Stimulated activated CD8-positive, alpha-beta memory T cell treated with anti-CD3 and anti-CD28 coated beads, Interleukin-2, amount 100 ng/mL, for 48 hours (primary cell): ENCODE results near the gene DUSP8.
"Not testable (repeated sequence)": the region's sequence is repeated elsewhere in the genome, so short reads cannot be mapped to it uniquely, and the experiment has no call there.

ENCODE experiments used
- DNase-seq, 2 donors: peaks; one replicate each; pipeline ENCODE4 v3.0.0-alpha.2; 2020; ENCODE audit warnings: low read depth in 2 of 2

DUSP8 gene

DNA sequence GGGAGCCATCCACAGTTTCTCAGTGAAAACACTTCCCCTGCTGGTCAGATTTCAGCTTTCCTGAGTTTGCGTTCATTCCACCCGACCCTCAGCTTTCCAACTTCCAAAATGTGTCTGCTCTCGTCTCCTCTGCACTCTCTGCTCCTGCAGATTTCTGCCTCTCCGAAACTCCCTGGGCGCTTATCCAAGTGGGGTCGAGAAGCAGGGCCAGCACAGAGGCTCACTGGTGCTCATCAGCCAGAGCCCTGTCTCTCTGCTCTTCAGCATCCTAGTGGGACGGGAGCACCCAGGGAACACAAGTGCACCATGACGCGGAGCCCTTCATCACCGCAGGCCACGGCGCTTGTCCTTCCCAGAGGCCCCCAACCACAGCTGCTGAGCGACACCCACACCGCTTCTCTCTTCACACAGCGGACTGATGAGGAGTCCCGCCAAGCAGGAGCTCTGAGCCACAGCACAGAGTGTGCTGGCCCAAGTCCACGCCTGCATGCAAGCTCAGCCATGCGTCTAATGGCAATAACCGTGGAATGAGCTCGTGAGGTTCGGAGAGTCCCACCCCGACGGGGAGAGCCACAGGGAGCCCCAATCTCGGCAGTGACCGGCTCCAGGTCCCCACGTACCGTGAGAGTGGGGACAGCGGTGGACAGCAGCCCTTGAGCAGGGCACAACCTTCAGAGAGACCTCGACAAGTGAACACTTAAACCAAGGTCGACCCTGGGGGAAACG lies 57.6 kb downstream of the DUSP8 start:
- DNase-seq, result no peak

DNA sequence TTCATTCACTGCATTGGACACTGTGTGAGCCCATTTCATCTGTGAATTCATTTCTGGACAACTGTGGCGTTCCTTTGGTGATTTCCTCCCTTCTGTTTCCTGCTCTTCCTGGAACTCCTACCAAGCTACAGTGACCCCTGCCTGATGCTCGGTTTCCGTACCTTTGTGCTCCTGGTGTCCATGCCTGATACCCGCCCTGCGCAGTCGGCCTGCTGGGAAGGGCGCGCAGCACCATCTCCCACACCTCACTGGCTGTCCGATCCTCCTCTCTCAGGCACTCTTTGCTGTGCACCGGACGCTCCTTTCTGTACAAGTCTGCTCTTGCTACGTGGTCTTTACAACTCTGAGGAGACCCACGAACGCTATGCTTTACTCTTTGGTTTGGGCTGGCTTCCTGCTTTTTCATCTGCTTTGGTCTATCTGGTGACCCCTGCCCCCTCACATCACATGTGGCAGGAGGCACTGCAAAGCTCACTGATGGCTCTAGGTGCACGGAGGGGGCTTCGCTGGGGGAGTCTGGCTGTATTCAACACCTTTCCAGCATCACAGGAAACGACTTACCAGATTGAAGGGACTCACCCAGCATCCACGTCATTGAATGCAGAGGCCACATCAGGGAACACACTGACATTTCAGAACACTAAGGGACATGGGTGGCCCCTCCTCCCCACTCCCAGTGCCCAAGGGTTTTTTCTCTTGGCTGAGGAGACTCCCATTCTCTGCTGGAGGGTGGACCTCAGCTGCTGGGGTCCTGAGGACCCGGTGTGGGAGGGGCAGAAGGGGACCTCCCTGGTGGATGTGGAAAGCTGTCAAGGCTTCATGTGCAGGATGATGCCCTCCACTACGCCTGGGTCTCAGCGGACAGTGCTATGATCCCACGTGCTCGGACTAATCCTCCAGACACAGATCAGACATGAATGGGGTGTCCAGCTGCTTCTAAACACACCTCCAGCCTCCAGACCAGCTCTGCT lies 58.5 kb downstream of the DUSP8 start:
- no peak for DNase-seq

DNA sequence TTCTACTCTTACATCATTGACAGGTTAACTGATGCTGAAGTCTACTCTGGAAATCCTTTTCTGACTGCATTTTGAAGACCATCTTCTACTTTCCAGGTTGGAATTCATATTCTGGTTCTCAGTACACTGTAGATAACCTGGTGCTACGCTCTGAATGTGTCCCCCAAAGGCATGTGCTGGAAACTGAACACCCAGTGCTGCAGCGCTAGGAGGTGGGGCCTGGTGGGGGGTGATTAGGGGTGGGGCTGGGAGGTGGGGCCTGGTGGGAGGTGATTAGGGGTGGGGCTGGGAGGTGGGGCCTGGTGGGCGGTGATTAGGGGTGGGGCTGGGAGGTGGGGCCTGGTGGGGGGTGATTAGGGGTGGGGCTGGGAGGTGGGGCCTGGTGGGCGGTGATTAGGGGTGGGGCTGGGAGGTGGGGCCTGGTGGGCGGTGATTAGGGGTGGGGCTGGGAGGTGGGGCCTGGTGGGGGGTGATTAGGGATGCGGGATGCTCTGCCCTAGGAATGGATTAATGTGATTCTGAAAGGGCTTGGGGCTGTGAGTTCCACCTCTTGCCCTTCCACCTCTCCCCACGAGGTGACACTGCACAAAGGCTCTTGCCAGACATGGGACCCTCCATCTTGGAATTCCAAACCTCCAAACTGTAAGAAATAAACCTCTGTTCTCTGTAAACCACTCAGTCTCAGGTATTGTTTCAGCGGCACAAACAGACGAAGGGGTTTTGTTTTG lies 59.4 kb downstream of the DUSP8 start:
- not testable (repeated sequence) for DNase-seq

DNA sequence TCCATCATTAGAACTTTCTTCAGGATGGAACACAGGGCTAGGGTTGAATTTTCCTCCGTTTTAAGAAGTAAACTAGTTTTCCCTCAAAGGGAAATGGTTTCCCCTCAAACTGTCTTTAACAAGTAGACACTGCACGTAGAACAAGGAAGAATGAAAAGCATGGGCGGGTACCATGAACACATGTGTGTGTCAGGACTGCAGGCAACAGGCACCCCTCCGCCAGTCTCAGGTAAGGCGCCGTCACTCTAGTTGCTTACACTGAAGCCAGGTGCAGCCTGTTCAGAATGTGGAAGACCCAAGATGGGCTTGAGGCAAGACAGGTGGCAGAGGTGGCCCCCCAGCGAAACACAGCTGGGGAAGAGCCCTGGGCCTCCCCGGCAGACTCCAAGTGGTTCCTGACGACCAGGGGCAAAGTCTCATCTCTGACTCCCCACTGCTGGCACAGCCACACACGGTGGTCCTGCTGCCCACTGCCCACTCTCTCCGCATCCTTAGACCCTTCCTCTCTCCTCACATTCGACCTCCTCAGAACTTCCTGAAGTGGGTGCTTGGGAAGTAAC lies 60.1 kb downstream of the DUSP8 start:
- DNase-seq, result no peak

DNA sequence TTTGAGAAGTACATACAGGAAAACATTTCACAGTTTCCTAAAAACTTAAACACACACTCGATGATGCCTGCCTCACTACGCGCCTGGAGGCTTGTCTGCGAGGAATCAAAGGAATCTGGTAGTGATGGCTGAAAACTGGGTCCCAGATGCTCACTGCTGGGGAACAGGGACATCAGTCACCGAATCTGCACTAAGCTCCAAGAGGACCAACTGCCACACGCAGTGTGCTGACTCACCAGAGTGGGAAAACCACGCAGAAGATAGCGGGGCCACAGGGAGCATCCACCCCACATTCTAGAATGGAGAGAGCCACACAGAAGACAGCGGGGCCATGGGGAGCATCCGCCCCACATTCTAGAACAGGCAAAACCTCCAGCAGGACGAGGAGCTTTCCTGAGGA lies 61.1 kb downstream of the DUSP8 start:
- DNase-seq, result no peak

DNA sequence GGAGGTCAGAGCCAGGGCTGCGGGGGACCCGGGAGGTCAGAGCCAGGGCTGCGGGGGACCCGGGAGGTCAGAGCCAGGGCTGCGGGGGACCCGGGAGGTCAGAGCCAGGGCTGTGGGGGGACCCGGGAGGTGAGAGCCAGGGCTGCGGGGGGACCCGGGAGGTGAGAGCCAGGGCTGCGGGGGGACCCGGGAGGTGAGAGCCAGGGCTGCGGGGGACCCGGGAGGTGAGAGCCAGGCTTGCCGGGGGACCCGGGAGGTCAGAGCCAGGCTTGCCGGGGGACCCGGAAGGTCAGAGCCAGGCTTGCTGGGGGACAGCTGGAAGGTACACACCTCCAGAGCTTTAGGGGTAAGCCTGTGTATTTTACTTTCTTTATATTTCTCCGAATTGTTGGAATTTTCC lies 61.7 kb downstream of the DUSP8 start:
- not testable (repeated sequence) for DNase-seq

DNA sequence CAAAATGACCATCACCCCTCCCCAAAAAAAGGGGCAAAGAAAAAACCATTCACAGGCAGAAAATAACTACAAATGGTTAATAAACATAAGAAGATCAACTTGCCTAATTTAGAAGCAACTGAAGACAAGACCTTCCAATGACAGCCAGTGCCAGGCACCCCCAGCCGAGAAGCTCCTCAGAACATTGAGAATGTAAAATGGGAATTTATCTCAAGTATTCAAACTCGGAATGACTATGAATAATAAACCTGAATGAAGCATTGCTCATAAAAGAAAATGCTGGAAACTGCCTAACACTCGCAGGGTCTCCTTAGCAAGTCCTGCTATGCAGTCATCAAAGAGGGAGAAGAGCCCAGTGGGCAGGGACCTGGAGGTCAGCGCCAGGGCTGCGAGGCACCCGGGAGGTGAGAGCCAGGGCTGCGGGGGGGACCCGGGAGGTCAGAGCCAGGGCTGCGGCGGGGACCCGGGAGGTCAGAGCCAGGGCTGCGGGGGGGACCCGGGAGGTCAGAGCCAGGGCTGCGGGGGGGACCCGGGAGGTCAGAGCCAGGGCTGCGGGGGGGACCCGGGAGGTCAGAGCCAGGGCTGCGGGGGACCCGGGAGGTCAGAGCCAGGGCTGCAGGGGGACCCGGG lies 62.3 kb downstream of the DUSP8 start:
- DNase-seq, result no peak

DNA sequence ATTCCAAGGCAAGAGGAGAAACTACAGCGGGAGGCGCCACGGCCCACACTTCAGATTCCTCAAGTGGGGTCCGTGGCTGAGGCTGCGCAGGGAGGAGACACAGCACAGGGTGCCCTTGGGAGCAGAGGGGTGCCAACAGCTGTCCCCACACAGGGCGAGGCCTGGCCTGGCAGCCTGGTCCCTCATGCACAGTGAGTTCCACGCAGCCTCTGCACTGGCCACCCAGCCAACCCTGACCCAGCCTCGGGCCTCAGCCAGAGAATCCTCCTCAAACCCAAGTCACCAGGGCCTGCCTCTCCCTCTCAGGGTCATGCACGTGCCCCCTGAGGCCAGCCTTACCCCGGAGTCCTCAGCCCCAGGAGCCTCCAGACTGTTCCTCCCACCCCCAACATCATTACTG lies 63.1 kb downstream of the DUSP8 start:
- no peak for DNase-seq

DNA sequence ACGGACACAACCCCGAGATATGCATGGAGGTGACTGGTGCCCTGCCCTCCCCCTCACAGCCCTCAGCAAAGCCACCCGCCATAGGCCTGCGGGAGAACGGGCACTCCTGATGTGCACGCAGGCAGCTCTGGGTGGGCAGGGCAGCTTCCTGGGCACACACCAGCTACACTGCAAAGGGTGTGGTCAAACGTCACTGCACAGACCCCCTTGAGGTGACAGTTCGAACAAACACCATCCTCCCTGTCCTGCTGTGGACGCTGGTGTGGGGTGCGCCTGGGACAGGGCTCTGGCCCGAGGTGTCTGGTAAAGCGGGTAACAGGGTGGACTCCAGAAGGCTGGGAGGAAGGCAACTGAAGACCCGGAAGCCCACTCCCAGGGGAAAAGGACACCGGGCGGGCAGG lies 63.6 kb downstream of the DUSP8 start:
- no peak for DNase-seq

DNA sequence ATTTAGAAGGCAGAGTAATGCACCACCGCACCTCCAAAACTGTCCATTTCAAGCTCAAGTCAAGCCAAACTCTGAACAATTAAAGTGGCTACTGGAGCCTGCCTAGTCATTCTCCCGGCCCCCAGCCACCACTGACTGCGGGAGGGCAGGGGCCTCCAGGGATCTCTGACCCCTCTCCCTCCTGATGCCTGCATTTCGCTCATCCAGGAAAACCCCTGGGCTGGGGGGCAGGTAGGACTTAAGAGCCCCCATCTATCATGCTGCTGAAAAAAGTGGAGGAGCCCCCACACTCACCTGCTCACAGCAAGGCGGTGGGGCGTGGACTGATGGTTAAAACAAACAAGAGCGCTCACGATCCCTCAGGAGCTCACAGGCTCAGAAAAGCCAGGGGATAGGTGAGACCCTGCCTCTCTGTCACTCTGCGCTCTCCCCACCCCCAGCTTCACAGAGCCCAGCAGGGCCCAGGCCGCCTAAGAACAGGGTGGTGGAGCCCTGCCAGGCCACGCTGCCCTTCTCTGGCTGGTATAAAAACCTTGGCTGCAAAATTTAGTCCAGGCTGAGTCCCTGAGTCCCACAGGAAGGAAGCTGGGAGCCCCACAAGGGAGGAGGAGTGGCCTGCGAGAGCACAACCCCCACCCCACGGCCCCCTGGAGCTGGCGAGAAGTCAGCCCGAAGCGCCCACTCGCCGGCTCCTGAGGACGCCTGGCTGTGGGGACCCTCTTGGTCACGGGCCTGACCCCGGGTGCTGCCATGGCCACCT lies 64.5 kb downstream of the DUSP8 start:
- DNase-seq, result no peak

DNA sequence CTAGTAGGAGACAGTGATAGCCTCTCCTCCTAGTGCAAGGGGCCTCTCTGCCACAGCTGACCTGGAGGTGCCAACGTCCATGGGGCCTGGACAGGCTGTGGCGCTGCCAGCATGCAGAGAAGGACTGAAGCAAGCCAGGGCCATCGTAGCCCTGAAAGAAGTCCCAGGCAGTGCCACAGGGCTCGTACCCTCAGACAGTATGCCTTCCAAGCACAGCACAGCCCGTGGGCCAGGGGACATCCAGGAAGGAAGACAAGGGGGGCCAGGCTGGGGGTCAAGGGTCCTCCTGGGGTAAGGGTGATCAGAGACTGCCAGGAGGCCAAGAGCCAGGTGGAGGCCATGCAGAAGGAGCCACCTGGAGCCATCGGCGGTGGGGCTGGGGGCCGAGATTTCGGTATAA lies 65.1 kb downstream of the DUSP8 start:
- DNase-seq, result no peak

DNA sequence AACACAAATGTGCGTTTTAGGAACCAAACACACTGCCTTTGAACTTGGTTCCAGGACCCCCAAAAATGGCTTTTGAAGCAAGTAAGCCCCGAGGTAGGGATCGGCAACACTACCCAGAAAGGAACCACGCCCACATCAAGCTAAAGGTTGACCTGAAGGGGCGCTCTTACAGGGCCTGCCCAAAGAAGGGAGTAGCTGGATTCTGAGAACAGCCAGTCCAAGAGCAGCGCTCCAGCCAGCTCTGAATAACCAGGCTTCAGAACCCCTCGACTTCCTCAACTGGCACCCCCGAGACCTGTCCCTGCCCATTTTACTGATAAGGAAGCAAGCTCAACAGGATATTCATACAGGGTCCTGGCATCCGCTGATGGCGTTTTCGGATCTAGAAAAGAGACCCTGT lies 66.6 kb downstream of the DUSP8 start:
- DNase-seq, result no peak

DNA sequence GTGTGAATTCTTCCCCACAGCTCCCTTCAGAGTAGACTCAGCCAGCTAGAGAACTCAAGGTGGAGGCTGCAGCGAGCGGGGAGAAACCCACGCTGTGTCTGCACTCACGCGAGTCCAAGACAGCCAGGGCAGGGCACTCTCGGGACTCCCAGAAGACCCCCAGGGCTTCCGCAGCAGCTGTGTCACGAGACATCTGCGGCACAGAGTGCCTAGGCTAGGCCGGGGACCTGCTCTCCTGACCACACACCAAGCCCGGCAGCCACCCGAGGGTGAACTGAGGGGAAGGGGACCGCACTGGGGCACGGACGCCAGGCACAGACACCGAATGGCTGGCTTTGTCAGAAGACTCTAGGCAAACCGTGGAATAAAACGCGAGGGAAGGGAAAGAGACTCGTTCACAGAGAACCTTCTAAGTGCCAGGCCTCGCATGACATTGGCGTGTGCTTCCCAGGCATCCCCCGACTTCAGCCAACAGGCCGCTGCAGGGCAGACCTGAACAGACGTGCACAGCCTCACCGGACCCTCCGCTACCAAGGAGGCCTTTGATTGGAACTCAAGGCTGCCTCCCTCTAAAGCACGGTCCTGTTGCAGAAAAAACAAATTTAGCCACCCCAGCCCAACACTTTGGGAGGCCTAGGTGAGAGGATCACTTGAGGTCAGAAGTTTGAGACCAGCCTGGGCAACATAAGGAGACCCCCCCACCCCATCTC lies 67.3 kb downstream of the DUSP8 start:
- no peak for DNase-seq

DNA sequence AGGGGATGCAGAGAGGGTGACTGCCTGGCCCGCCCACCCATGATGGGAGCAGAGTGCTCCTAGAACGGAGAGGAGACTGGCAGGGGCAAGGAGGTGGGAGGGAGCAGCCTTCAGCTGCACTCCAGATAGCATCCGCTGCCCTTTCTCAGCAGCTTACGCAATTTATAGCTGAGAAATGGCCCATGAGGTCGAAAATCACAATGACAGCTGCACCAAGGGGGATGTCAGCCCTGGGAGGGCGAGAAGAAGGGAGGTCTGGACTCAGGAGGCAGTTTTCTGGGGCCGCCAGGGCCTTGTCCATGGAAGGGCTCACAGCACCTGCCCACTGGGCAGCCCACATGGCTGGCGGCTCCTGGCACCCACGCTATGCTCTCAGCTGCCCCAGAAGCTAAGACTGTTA lies 67.9 kb downstream of the DUSP8 start:
- DNase-seq, result no peak
